HepG2 (cell line): Measurements from ENCODE around the gene ATG16L2. TPM values are rescaled to one million over a fixed set of nuclear protein-coding genes. Genes with fewer than 3 reads are reported as not detected.

Experiments used
- CBX5 ChIP-seq: sonication (generic); formaldehyde crosslinking; IDR thresholded peaks from 2 replicates; pipeline ENCODE4 v1.4.0; 2020; ENCODE audit warnings: missing genetic modification reagents, borderline replicate concordance
- DNMT1 ChIP-seq: sonication (generic); formaldehyde crosslinking; IDR thresholded peaks from 2 replicates; pipeline ENCODE4 v1.5.1; 2020; ENCODE audit warnings: mild to moderate bottlenecking, missing genetic modification reagents
- HDAC1 ChIP-seq: sonication (generic); formaldehyde crosslinking; IDR thresholded peaks from 2 replicates; pipeline ENCODE4 v1.5.1; 2020; ENCODE audit warnings: mild to moderate bottlenecking, missing genetic modification reagents
- KLF15 ChIP-seq: sonication (generic); formaldehyde crosslinking; IDR thresholded peaks from 2 replicates; pipeline ENCODE4 v1.8.1; 2023; ENCODE audit warnings: borderline replicate concordance, mild to moderate bottlenecking, inconsistent platforms, missing genetic modification reagents, mixed read lengths
- KMT2B ChIP-seq: IDR thresholded peaks from 2 replicates; pipeline ENCODE4 v1.6.1; 2016; ENCODE audit warnings: missing genetic modification reagents, missing compliant biosample characterization
- MEF2D ChIP-seq: sonication (generic); formaldehyde crosslinking; IDR thresholded peaks from 2 replicates; pipeline ENCODE4 v1.5.1; 2020; ENCODE audit warnings: mild to moderate bottlenecking, missing genetic modification reagents
- NCOA2 ChIP-seq: sonication (generic); formaldehyde crosslinking; IDR thresholded peaks from 2 replicates; pipeline ENCODE4 v1.8.0; 2022; ENCODE audit warnings: inconsistent platforms
- NCOR1 ChIP-seq: fragments of 200-600 bp; sonication (generic); IDR thresholded peaks from 2 replicates; pipeline ENCODE4 v1.7.0; 2017; ENCODE audit warnings: antibody characterized with exemption, low read length, borderline replicate concordance
- NFKB2 ChIP-seq: sonication (generic); formaldehyde crosslinking; IDR thresholded peaks from 2 replicates; pipeline ENCODE4 v1.4.0; 2020; ENCODE audit warnings: missing genetic modification reagents, borderline replicate concordance
- PPARG ChIP-seq: conservative IDR thresholded peaks from 2 replicates; pipeline ENCODE4 v1.6.1; 2016; ENCODE audit warnings: missing biosample characterization, missing genetic modification reagents
- ZNF234 ChIP-seq: sonication (generic); formaldehyde crosslinking; conservative IDR thresholded peaks from 2 replicates; pipeline ENCODE4 v1.5.1; 2020; ENCODE audit warnings: mild to moderate bottlenecking, missing genetic modification reagents
- ZNF256 ChIP-seq: sonication (generic); formaldehyde crosslinking; conservative IDR thresholded peaks from 2 replicates; pipeline ENCODE4 v1.4.0; 2020; ENCODE audit warnings: missing genetic modification reagents
- ZNF282 ChIP-seq: fragments of 450-650 bp; IDR thresholded peaks from 2 replicates; pipeline ENCODE4 v1.6.1; 2018; ENCODE audit not compliant: partially characterized antibody
- ZNF350 ChIP-seq: sonication (generic); formaldehyde crosslinking; IDR thresholded peaks from 2 replicates; pipeline ENCODE4 v1.4.0; 2020; ENCODE audit warnings: mild to moderate bottlenecking, low read depth, missing genetic modification reagents, borderline replicate concordance
- ZNF556 ChIP-seq: sonication (generic); formaldehyde crosslinking; IDR thresholded peaks from 2 replicates; pipeline ENCODE4 v1.4.0; 2020; ENCODE audit warnings: mild to moderate bottlenecking, missing genetic modification reagents, borderline replicate concordance
- ZNF747 ChIP-seq: sonication (generic); formaldehyde crosslinking; IDR thresholded peaks from 2 replicates; pipeline ENCODE4 v1.8.1; 2023; ENCODE audit warnings: missing genetic modification reagents, mild to moderate bottlenecking, borderline replicate concordance
- polyA plus RNA-seq, 8 experiments: library from polyadenylated mRNA; depleted of rRNA in 3 of 8; stranded (reverse) in 7 of 8; unstranded in 1 of 8; fragments of >200 nt; fragmentation: Illumina TruSeq in 4 of 8; extraction: Trizol in 4 of 8; gene quantifications; 2 replicates each; pipeline versions ENCODE4 v1.2.1 to v1.2.3, GENCODE V29; 2011 to 2016; ENCODE audit warnings: low read depth in 4 of 8, missing spikeins in 1 of 8, mixed read lengths in 1 of 8; ENCODE audit not compliant: insufficient read depth in 1 of 8
- total RNA-seq, 5 experiments: library from RNA; depleted of rRNA; stranded (reverse); fragments of >200 nt; fragmentation: Illumina TruSeq; extraction: Trizol; gene quantifications; 2 replicates each; pipeline ENCODE4 v1.2.3, GENCODE V29; 2016; ENCODE audit warnings: low read depth in 1 of 5
- TF ChIP-seq, protein P1 (sequence below): sonication (generic); formaldehyde crosslinking; IDR thresholded peaks from 2 replicates; pipeline ENCODE4 v1.5.0; 2020; ENCODE audit warnings: mild to moderate bottlenecking, missing genetic modification reagents, borderline replicate concordance
- TF ChIP-seq, protein P2 (sequence below): sonication (generic); formaldehyde crosslinking; IDR thresholded peaks from 2 replicates; pipeline ENCODE4 v1.4.0; 2020; ENCODE audit warnings: missing genetic modification reagents
- TF ChIP-seq, protein P3 (sequence below): sonication (generic); formaldehyde crosslinking; IDR thresholded peaks from 2 replicates; pipeline ENCODE4 v1.4.0; 2020; ENCODE audit warnings: mild to moderate bottlenecking, missing genetic modification reagents
- TF ChIP-seq, protein P4 (sequence below): sonication (generic); formaldehyde crosslinking; IDR thresholded peaks from 2 replicates; pipeline ENCODE4 v1.5.0; 2020; ENCODE audit warnings: mild to moderate bottlenecking, missing genetic modification reagents

Gene ATG16L2
- total and polyA plus RNA-seq, 2 of the 13 experiments (the other 11 are each of a cell fraction or from before 2014, with no cell fraction given) = 6.2 to 14.8 TPM

DNA sequence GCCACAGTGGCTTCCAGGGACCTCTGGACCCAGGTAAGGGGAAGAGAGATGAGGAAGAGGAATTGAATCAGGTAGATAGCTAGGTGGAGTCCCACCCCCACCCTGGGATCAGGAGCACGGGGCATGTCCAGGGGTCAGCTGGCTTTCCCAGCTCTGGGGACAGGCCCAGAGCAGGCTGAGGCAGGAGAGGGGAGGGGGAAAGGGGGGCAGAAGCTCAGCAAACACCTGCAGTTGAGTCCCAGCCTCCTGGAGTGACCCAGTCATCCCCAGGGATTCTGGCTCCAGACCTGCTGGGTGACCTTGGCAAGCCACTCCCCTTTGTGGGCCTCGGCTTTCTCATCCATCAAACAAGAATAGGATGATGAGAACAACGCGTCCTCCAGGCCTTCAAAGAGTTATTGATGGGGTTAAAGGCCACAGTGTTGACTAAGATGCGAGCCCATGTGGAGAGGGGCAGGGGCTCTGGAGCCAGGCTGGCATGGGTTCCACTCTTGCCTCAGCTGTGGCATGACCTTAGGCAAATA lies 36.4 kb upstream of the ATG16L2 start (continued):
- TF ChIP-seq ZNF350 (CRISPR knock-in tag) (peak; percentile 78), CBX5 (CRISPR knock-in tag) (no peak), KMT2B (CRISPR knock-in tag) (no peak), KLF15 (CRISPR knock-in tag) (no peak), HDAC1 (CRISPR knock-in tag) (peak; percentile 50; the same call in 1 of the 2 replicates), ZNF256 (CRISPR knock-in tag) (no peak), ZNF747 (CRISPR knock-in tag) (0 out of 2 replicates have a peak, but pooled peaks have one; percentile 22), MEF2D (CRISPR knock-in tag) (no peak; the same call in 1 of the 2 replicates), ZNF556 (peak; percentile 58; the same call in 1 of the 2 replicates), DNMT1 (no peak), PPARG (peak; percentile 56), NFKB2 (CRISPR knock-in tag) (no peak), NCOA2 (CRISPR knock-in tag) (peak; percentile 62; the same call in 1 of the 2 replicates), ZNF234 (CRISPR knock-in tag) (no peak), ZNF282 (no peak), NCOR1 (peak; percentile 57; the same call in 1 of the 2 replicates)
- TF ChIP-seq, protein P1, sequence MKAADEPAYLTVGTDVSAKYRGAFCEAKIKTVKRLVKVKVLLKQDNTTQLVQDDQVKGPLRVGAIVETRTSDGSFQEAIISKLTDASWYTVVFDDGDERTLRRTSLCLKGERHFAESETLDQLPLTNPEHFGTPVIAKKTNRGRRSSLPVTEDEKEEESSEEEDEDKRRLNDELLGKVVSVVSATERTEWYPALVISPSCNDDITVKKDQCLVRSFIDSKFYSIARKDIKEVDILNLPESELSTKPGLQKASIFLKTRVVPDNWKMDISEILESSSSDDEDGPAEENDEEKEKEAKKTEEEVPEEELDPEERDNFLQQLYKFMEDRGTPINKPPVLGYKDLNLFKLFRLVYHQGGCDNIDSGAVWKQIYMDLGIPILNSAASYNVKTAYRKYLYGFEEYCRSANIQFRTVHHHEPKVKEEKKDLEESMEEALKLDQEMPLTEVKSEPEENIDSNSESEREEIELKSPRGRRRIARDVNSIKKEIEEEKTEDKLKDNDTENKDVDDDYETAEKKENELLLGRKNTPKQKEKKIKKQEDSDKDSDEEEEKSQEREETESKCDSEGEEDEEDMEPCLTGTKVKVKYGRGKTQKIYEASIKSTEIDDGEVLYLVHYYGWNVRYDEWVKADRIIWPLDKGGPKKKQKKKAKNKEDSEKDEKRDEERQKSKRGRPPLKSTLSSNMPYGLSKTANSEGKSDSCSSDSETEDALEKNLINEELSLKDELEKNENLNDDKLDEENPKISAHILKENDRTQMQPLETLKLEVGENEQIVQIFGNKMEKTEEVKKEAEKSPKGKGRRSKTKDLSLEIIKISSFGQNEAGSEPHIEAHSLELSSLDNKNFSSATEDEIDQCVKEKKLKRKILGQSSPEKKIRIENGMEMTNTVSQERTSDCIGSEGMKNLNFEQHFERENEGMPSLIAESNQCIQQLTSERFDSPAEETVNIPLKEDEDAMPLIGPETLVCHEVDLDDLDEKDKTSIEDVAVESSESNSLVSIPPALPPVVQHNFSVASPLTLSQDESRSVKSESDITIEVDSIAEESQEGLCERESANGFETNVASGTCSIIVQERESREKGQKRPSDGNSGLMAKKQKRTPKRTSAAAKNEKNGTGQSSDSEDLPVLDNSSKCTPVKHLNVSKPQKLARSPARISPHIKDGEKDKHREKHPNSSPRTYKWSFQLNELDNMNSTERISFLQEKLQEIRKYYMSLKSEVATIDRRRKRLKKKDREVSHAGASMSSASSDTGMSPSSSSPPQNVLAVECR (CRISPR knock-in tag) = peak; percentile 34; the same call in 1 of the 2 replicates
- TF ChIP-seq, protein P2, sequence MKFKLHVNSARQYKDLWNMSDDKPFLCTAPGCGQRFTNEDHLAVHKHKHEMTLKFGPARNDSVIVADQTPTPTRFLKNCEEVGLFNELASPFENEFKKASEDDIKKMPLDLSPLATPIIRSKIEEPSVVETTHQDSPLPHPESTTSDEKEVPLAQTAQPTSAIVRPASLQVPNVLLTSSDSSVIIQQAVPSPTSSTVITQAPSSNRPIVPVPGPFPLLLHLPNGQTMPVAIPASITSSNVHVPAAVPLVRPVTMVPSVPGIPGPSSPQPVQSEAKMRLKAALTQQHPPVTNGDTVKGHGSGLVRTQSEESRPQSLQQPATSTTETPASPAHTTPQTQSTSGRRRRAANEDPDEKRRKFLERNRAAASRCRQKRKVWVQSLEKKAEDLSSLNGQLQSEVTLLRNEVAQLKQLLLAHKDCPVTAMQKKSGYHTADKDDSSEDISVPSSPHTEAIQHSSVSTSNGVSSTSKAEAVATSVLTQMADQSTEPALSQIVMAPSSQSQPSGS = peak; percentile 29; the same call in 1 of the 2 replicates
- TF ChIP-seq, protein P3, sequence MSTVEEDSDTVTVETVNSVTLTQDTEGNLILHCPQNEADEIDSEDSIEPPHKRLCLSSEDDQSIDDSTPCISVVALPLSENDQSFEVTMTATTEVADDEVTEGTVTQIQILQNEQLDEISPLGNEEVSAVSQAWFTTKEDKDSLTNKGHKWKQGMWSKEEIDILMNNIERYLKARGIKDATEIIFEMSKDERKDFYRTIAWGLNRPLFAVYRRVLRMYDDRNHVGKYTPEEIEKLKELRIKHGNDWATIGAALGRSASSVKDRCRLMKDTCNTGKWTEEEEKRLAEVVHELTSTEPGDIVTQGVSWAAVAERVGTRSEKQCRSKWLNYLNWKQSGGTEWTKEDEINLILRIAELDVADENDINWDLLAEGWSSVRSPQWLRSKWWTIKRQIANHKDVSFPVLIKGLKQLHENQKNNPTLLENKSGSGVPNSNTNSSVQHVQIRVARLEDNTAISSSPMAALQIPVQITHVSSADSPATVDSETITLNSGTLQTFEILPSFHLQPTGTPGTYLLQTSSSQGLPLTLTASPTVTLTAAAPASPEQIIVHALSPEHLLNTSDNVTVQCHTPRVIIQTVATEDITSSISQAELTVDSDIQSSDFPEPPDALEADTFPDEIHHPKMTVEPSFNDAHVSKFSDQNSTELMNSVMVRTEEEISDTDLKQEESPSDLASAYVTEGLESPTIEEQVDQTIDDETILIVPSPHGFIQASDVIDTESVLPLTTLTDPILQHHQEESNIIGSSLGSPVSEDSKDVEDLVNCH (CRISPR knock-in tag) = no peak
- TF ChIP-seq, protein P4, sequence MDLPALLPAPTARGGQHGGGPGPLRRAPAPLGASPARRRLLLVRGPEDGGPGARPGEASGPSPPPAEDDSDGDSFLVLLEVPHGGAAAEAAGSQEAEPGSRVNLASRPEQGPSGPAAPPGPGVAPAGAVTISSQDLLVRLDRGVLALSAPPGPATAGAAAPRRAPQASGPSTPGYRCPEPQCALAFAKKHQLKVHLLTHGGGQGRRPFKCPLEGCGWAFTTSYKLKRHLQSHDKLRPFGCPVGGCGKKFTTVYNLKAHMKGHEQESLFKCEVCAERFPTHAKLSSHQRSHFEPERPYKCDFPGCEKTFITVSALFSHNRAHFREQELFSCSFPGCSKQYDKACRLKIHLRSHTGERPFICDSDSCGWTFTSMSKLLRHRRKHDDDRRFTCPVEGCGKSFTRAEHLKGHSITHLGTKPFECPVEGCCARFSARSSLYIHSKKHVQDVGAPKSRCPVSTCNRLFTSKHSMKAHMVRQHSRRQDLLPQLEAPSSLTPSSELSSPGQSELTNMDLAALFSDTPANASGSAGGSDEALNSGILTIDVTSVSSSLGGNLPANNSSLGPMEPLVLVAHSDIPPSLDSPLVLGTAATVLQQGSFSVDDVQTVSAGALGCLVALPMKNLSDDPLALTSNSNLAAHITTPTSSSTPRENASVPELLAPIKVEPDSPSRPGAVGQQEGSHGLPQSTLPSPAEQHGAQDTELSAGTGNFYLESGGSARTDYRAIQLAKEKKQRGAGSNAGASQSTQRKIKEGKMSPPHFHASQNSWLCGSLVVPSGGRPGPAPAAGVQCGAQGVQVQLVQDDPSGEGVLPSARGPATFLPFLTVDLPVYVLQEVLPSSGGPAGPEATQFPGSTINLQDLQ (CRISPR knock-in tag) = no peak
